NT2/D1 (cell line): Measurements from ENCODE around the gene PHTF2.

ENCODE experiments used
- SUZ12 ChIP-seq: IDR thresholded peaks from 2 replicates; pipeline ENCODE4 v1.6.1; 2011; ENCODE audit not compliant: insufficient read length, insufficient read depth; ENCODE audit errors: extremely low read depth
- YY1 ChIP-seq: IDR thresholded peaks from 2 replicates; pipeline ENCODE4 v1.6.1; 2011; ENCODE audit not compliant: insufficient read length, insufficient read depth
- ZNF274 ChIP-seq: IDR thresholded peaks from 2 replicates; pipeline ENCODE4 v1.6.1; 2011; ENCODE audit warnings: mild to moderate bottlenecking, low read depth, low read length

- TF ChIP-seq ZNF274 (no peak), YY1 (no peak), SUZ12 (no peak)
Observed at GRCh38 chr7:78002021-78002420, 203.4 kb downstream of the PHTF2 start.
